HPDE6-E6E7 (cell line): ENCODE measurements around the gene VPS39.

ENCODE experiments used
- DNase-seq: peaks from one replicate; pipeline ENCODE4 v3.0.0; 2011; ENCODE audit warnings: missing footprints; ENCODE audit errors: extremely low spot score

Gene VPS39

GRCh38 chr15:42146551-42147430 is 61.3 kb downstream of the VPS39 start:
- no peak for DNase-seq

GRCh38 chr15:42145546-42146455 is 62.3 kb downstream of the VPS39 start:
- DNase-seq = no peak

- DNase-seq = no peak
These were observed 63.2 kb downstream of the VPS39 start for GRCh38 chr15:42144841-42145375.

GRCh38 chr15:42143866-42144625 is 64.1 kb downstream of the VPS39 start:
- DNase-seq = no peak

GRCh38 chr15:42143356-42143755 is 64.7 kb downstream of the VPS39 start:
- no peak for DNase-seq

GRCh38 chr15:42141795-42142667 is 66.1 kb downstream of the VPS39 start:
- no peak for DNase-seq

- DNase-seq = no peak
These were observed 66.9 kb downstream of the VPS39 start for GRCh38 chr15:42141246-42141645.

GRCh38 chr15:42140383-42141070 is 67.6 kb downstream of the VPS39 start:
- DNase-seq = no peak

GRCh38 chr15:42139596-42139995 is 68.5 kb downstream of the VPS39 start:
- DNase-seq = no peak

- no peak for DNase-seq
These were observed 69.1 kb downstream of the VPS39 start for GRCh38 chr15:42138968-42139386.

- DNase-seq = no peak
These were observed 69.7 kb downstream of the VPS39 start for GRCh38 chr15:42138411-42138810.

- DNase-seq = no peak
These were observed 70.4 kb downstream of the VPS39 start for GRCh38 chr15:42137461-42138261.

GRCh38 chr15:42136513-42136912 is 71.6 kb downstream of the VPS39 start:
- no peak for DNase-seq

GRCh38 chr15:42135351-42135750 is 72.8 kb downstream of the VPS39 start:
- DNase-seq = no peak

- no peak for DNase-seq
These were observed 73.4 kb downstream of the VPS39 start for GRCh38 chr15:42134617-42135245.

- peak; percentile 75 for DNase-seq
These were observed 74.1 kb downstream of the VPS39 start for GRCh38 chr15:42133886-42134502.

GRCh38 chr15:42133356-42133755 is 74.7 kb downstream of the VPS39 start:
- no peak for DNase-seq
